IMR-90 (cell line): ENCODE results near the gene NXF2B. TPM values are rescaled to one million over a fixed set of nuclear protein-coding genes. Genes with fewer than 3 reads are reported as not detected.
A peak's percentile ranks its signal among the peaks of the same experiment; 100 is the strongest.

Source experiments
- ATAC-seq: fragments of 200-7000 bp; cut with Tn5 transposase; 2 replicates; pipeline ENCODE4 v1.9.1; 2020; ENCODE audit warnings: low read depth, mild to moderate bottlenecking, moderate library complexity
- BruUV-seq: library from RNA; stranded (reverse); fragments of 400-500 nt; replicated peaks from 2 replicates; lab custom pipeline; 2021; lab: Mats Ljungman, UMichigan
- CTCF ChIA-PET: fragments of 300-600 bp; formaldehyde crosslinking; extraction: SDS; loops from one replicate; lab custom pipeline; 2021; ENCODE audit warnings: antibody characterized with exemption; lab: Yijun Ruan, JAX
- POLR2A ChIA-PET: fragments of 300-600 bp; sonication (Branson Sonifier 250); formaldehyde crosslinking; loops from one replicate; lab custom pipeline; 2022; ENCODE audit warnings: antibody characterized with exemption; ENCODE audit not compliant: unreplicated experiment; lab: Charles Lee
- DNase-seq: peaks from one replicate; pipeline ENCODE4 v3.0.0; 2013
- H2AFZ ChIP-seq: replicated peaks from 2 replicates; pipeline ENCODE3; 2013; ENCODE audit warnings: low read length, mild to moderate bottlenecking; ENCODE audit not compliant: poor library complexity
- H2AK5ac ChIP-seq: 2 replicates; pipeline ENCODE4 v1.6.1; 2013; ENCODE audit warnings: low read depth, low read length, inconsistent platforms
- H2AK9ac ChIP-seq: replicated peaks from 2 replicates; pipeline ENCODE3; 2013; ENCODE audit warnings: mild to moderate bottlenecking, low read depth, low read length, moderate library complexity; ENCODE audit not compliant: poor library complexity
- H2BK120ac ChIP-seq: 2 replicates; pipeline ENCODE4 v1.6.1; 2013; ENCODE audit warnings: low read depth, low read length, inconsistent platforms
- H2BK15ac ChIP-seq: 3 replicates; pipeline ENCODE4 v1.6.1; 2013; ENCODE audit warnings: low read depth, low read length, inconsistent platforms
- H2BK20ac ChIP-seq: 2 replicates; pipeline ENCODE4 v1.6.1; 2013; ENCODE audit warnings: low read depth, mild to moderate bottlenecking, inconsistent platforms, low read length, moderate library complexity
- H2BK5ac ChIP-seq: 2 replicates; pipeline ENCODE4 v1.6.1; 2013; ENCODE audit warnings: mild to moderate bottlenecking, low read depth, low read length, inconsistent platforms; ENCODE audit not compliant: poor library complexity, severe bottlenecking
- H3K14ac ChIP-seq: replicated peaks from 2 replicates; pipeline ENCODE4 v1.6.1; 2013; ENCODE audit warnings: low read depth, low read length, inconsistent platforms
- H3K18ac ChIP-seq: 2 replicates; pipeline ENCODE4 v1.6.1; 2013; ENCODE audit warnings: low read depth, low read length, control low read depth
- H3K23ac ChIP-seq: 2 replicates; pipeline ENCODE4 v1.6.1; 2013; ENCODE audit warnings: low read depth, low read length, inconsistent platforms
- H3K27ac ChIP-seq: 2 replicates; pipeline ENCODE4 v1.5.1; 2013; ENCODE audit warnings: mild to moderate bottlenecking, control low read depth, low read length; ENCODE audit not compliant: insufficient read depth
- H3K27me3 ChIP-seq: 2 replicates; pipeline ENCODE4 v1.6.1; 2013; ENCODE audit warnings: low read length; ENCODE audit not compliant: control insufficient read depth, insufficient read depth
- H3K36me3 ChIP-seq: 2 replicates; pipeline ENCODE4 v1.6.1; 2013; ENCODE audit warnings: low read length, mixed read lengths; ENCODE audit not compliant: control insufficient read depth, insufficient read depth
- H3K4ac ChIP-seq: 2 replicates; pipeline ENCODE4 v1.6.1; 2013; ENCODE audit warnings: low read depth, low read length, inconsistent platforms
- H3K4me1 ChIP-seq: 2 replicates; pipeline ENCODE4 v1.6.1; 2013; ENCODE audit warnings: low read length, mixed read lengths; ENCODE audit not compliant: control insufficient read depth, insufficient read depth
- H3K4me2 ChIP-seq: 2 replicates; pipeline ENCODE4 v1.6.1; 2013; ENCODE audit warnings: low read depth, mild to moderate bottlenecking, control low read depth, low read length, moderate library complexity
- H3K4me3 ChIP-seq: 2 replicates; pipeline ENCODE4 v1.5.1; 2013; ENCODE audit warnings: low read depth, mild to moderate bottlenecking, control low read depth, low read length, moderate library complexity; ENCODE audit not compliant: insufficient read depth
- H3K56ac ChIP-seq: 2 replicates; pipeline ENCODE4 v1.6.1; 2013; ENCODE audit warnings: low read length, inconsistent platforms; ENCODE audit not compliant: insufficient read depth; ENCODE audit errors: extremely low read depth
- H3K79me1 ChIP-seq, 2 experiments: 2 replicates each; pipeline ENCODE4 v1.6.1; 2013; ENCODE audit warnings: low read length in 2 of 2, inconsistent platforms in 1 of 2, low read depth in 1 of 2
- H3K9ac ChIP-seq: 2 replicates; pipeline ENCODE4 v1.6.1; 2013; ENCODE audit warnings: low read depth, low read length, control low read depth
- H3K9me1 ChIP-seq: 2 replicates; pipeline ENCODE4 v1.6.1; 2013; ENCODE audit warnings: low read length, inconsistent platforms; ENCODE audit not compliant: insufficient read depth
- H3K9me3 ChIP-seq: 2 replicates; pipeline ENCODE4 v1.6.1; 2013; ENCODE audit warnings: low read length; ENCODE audit not compliant: control insufficient read depth, insufficient read depth
- H4K20me1 ChIP-seq: 2 replicates; pipeline ENCODE4 v1.6.1; 2013; ENCODE audit warnings: low read length, inconsistent platforms; ENCODE audit not compliant: insufficient read depth
- H4K5ac ChIP-seq: 2 replicates; pipeline ENCODE4 v1.6.1; 2013; ENCODE audit warnings: mild to moderate bottlenecking, low read depth, low read length, control low read depth
- H4K8ac ChIP-seq, 2 experiments: 2 replicates each; pipeline ENCODE4 v1.6.1; 2013; ENCODE audit warnings: low read depth in 2 of 2, low read length in 2 of 2, control low read depth in 1 of 2, inconsistent platforms in 1 of 2
- H4K91ac ChIP-seq: 2 replicates; pipeline ENCODE4 v1.6.1; 2013; ENCODE audit warnings: low read depth, low read length, inconsistent platforms; ENCODE audit not compliant: insufficient read depth
- BHLHE40 ChIP-seq: fragments of 150-350 bp; IDR thresholded peaks from 2 replicates; pipeline ENCODE4 v1.6.1; 2016; ENCODE audit warnings: mild to moderate bottlenecking, low read depth, low read length
- NFE2L2 ChIP-seq: fragments of 150-350 bp; IDR thresholded peaks from 2 replicates; pipeline ENCODE4 v1.6.1; 2016; ENCODE audit warnings: low read depth, mild to moderate bottlenecking, low read length
- SMC3 ChIP-seq: fragments of 150-350 bp; IDR thresholded peaks from 2 replicates; pipeline ENCODE4 v1.6.1; 2016; ENCODE audit warnings: low read depth, mild to moderate bottlenecking, antibody characterized with exemption, low read length, moderate library complexity
- WGBS, 2 experiments: methylation state at CpG; one replicate each; pipeline versions ENCODE4 v1.1.5 to v1.1.7; 2013; ENCODE audit warnings: missing lambda C conversion rate in 2 of 2; ENCODE audit not compliant: insufficient read length in 1 of 2; ENCODE audit errors: extremely low coverage in 2 of 2; 5-methylcytosine and 5-hydroxymethylcytosine counted together
- dilution Hi-C: fragments of 300-500 bp; cut with HindIII; formaldehyde crosslinking; loops from one replicate; pipeline ENCODE4 v1.14.3; 2018; ENCODE audit warnings: low sequenced_read_pairs; ENCODE audit not compliant: unreplicated experiment
- in situ Hi-C: fragments of 300-500 bp; cut with MboI; formaldehyde crosslinking; loops from 3 replicates; pipeline ENCODE4 v1.14.3; 2019; ENCODE audit warnings: low sequenced_read_pairs, inconsistent platforms, mixed read lengths
- intact Hi-C: fragments of 100-400 bp; cut with micrococcal nuclease; formaldehyde crosslinking; loops from 2 replicates; pipeline ENCODE4 v1.10.0; 2022
- polyA plus RNA-seq, 3 experiments: library from polyadenylated mRNA; depleted of rRNA; stranded (reverse); fragments of >200 nt; gene quantifications; 2 replicates each; pipeline ENCODE4 v1.2.3, GENCODE V29; 2012; ENCODE audit warnings: low replicate concordance in 1 of 3
- total RNA-seq: library from RNA; depleted of rRNA; stranded (reverse); fragments of >200 nt; gene quantifications from 2 replicates; pipeline ENCODE4 v1.2.3, GENCODE V29; 2012
- TF ChIP-seq, protein P1 (sequence below): conservative IDR thresholded peaks from 2 replicates; pipeline ENCODE4 v1.5.1; 2012; ENCODE audit warnings: mild to moderate bottlenecking, low read depth, low read length, improper control_type of control experiment

NXF2B gene
- total and polyA plus RNA-seq, 2 of the 4 experiments (the other 2 are of a cell fraction), result not detected

DNA sequence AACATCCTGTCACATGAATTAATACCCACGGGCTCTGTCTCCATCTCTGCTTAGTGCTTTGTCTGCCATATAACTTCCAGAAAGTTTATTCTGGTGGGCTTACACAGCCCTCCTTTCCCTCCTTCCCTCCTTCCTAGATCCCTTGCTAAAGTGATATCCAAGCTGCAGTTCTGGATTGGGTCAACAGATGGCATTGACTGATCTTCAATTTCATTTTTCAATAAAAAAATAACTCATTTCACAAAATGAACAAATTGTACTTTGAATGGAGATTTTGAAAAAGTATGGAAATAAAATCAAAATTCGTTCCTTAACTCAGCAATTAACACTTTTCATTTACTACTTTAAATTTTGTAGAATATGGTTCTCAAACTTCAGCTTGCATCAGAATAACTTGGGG is 97.9 kb downstream of the NXF2B start:
- intact Hi-C loops, result no loop called here
- 0 out of 2 replicates have a peak, but pooled peaks have one; percentile 27 for ATAC-seq
- Histone ChIP-seq H3K27ac (no peak overlapping the region), H4K5ac (no peak overlapping the region), H3K9me1 (no peaks in the 10 kb centered on the region), H2BK5ac (no peak overlapping the region), H3K14ac (no peak overlapping the region), H3K4ac (no peak overlapping the region), H2AK9ac (no peak overlapping the region), H4K20me1 (no peaks in the 10 kb centered on the region), H3K79me1 (no peaks in the 10 kb centered on the region), H3K18ac (no peak overlapping the region), H2BK120ac (no peak overlapping the region), H3K36me3 (no peaks in the 10 kb centered on the region), H3K4me3 (no peak overlapping the region), H2BK15ac (no peak overlapping the region), H3K56ac (no peak overlapping the region), H4K91ac (no peak overlapping the region), H3K9me3 (no peaks in the 10 kb centered on the region), H3K9ac (no peak overlapping the region), H3K23ac (no peak overlapping the region), H4K8ac (no peak overlapping the region), H2AK5ac (no peak overlapping the region), H3K4me2 (no peak overlapping the region), H3K4me1 (no peaks in the 10 kb centered on the region), H3K27me3 (peaks cover 2% of the 10 kb centered on the region; the same call in 1 of the 2 replicates), H2AFZ (no peak overlapping the region), H2BK20ac (no peak overlapping the region)
- in situ Hi-C loops, result no loop called here
- ChIA-PET CTCF (interaction anchor here (1.3 kb wide), 1 partner anchor 274 kb away, joined by 3 read pairs; no protein-coding TSS in a partner anchor), POLR2A (no interaction called here)
- BruUV-seq, result no TSS peak
- TF ChIP-seq, protein P1, sequence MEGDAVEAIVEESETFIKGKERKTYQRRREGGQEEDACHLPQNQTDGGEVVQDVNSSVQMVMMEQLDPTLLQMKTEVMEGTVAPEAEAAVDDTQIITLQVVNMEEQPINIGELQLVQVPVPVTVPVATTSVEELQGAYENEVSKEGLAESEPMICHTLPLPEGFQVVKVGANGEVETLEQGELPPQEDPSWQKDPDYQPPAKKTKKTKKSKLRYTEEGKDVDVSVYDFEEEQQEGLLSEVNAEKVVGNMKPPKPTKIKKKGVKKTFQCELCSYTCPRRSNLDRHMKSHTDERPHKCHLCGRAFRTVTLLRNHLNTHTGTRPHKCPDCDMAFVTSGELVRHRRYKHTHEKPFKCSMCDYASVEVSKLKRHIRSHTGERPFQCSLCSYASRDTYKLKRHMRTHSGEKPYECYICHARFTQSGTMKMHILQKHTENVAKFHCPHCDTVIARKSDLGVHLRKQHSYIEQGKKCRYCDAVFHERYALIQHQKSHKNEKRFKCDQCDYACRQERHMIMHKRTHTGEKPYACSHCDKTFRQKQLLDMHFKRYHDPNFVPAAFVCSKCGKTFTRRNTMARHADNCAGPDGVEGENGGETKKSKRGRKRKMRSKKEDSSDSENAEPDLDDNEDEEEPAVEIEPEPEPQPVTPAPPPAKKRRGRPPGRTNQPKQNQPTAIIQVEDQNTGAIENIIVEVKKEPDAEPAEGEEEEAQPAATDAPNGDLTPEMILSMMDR, result peak; percentile 24; the same call in 1 of the 2 replicates
- TF ChIP-seq BHLHE40 (no peak), NFE2L2 (no peak), SMC3 (no peak)
- no peak for DNase-seq
- WGBS, 2 experiments, result no CpG with 5 or more reads among the region's 2 CpGs
- dilution Hi-C loops, result no loop called here
